CD4-positive, alpha-beta T cell (primary cell): Measurements from ENCODE around the gene MSANTD4. TPM values are rescaled to one million over a fixed set of nuclear protein-coding genes. Genes with fewer than 3 reads are reported as not detected.
A peak's percentile ranks its signal among the peaks of the same experiment; 100 is the strongest.

Source experiments
- ATAC-seq: fragments of 200-7000 bp; cut with Tn5 transposase; one replicate; pipeline ENCODE4 v1.10.0; 2022; ENCODE audit warnings: mild to moderate bottlenecking; ENCODE audit not compliant: poor library complexity
- CTCF ChIA-PET: fragments of 350-600 bp; sonication (Branson Sonifier 250); formaldehyde crosslinking; loops from one replicate; lab custom pipeline; 2021; ENCODE audit warnings: antibody characterized with exemption, inconsistent platforms; lab: Charles Lee
- POLR2A ChIA-PET: fragments of 350-600 bp; sonication (Branson Sonifier 250); formaldehyde crosslinking; loops from one replicate; lab custom pipeline; 2021; ENCODE audit warnings: antibody characterized with exemption, inconsistent platforms; lab: Charles Lee
- DNase-seq, 14 experiments: peaks; one replicate each; pipeline ENCODE4 v3.0.0-alpha.2; 2013 to 2020; ENCODE audit warnings: mixed read lengths in 2 of 14
- H3K27ac ChIP-seq, 2 donors: one replicate each; pipeline versions ENCODE4 v1.5.1 to v1.7.0; 2013; ENCODE audit warnings: low read length in 2 of 2, low read depth in 1 of 2, mild to moderate bottlenecking in 1 of 2
- H3K27me3 ChIP-seq, 2 experiments: 1 replicate in 1 of 2; 2 replicates in 1 of 2; pipeline versions ENCODE4 v1.6.1 to v1.7.0; 2013; ENCODE audit warnings: low read length in 2 of 2, control low read depth in 1 of 2, mild to moderate bottlenecking in 1 of 2, moderate library complexity in 1 of 2; ENCODE audit not compliant: insufficient read depth in 2 of 2, control insufficient read depth in 1 of 2
- H3K36me3 ChIP-seq: one replicate; pipeline ENCODE4 v1.6.1; 2013; ENCODE audit warnings: low read length, control low read depth; ENCODE audit not compliant: insufficient read depth
- H3K4me1 ChIP-seq: one replicate; pipeline ENCODE4 v1.6.1; 2013; ENCODE audit warnings: low read length, control low read depth; ENCODE audit not compliant: insufficient read depth
- H3K4me3 ChIP-seq: one replicate; pipeline ENCODE4 v1.5.1; 2013; ENCODE audit warnings: mild to moderate bottlenecking, low read length, moderate library complexity
- H3K9me3 ChIP-seq, 2 experiments: 1 replicate in 1 of 2; 2 replicates in 1 of 2; pipeline versions ENCODE4 v1.6.1 to v1.7.0; 2013; ENCODE audit warnings: low read length in 2 of 2, mild to moderate bottlenecking in 2 of 2, control low read depth in 1 of 2, moderate library complexity in 1 of 2; ENCODE audit not compliant: control insufficient read depth in 1 of 2, insufficient read depth in 1 of 2
- H3K27ac Mint-ChIP-seq: one replicate; pipeline ENCODE4 v1.8.0; 2020; ENCODE audit warnings: mixed read lengths
- H3K27me3 Mint-ChIP-seq: one replicate; pipeline ENCODE4 v1.8.0; 2021; ENCODE audit warnings: mixed read lengths
- H3K36me3 Mint-ChIP-seq: one replicate; pipeline ENCODE4 v1.8.0; 2021; ENCODE audit warnings: low read depth, mixed read lengths
- H3K4me1 Mint-ChIP-seq: one replicate; pipeline ENCODE4 v1.8.0; 2021; ENCODE audit warnings: low read depth, mixed read lengths
- H3K4me3 Mint-ChIP-seq: one replicate; pipeline ENCODE4 v1.8.0; 2020; ENCODE audit warnings: mild to moderate bottlenecking, mixed read lengths
- H3K9me3 Mint-ChIP-seq: one replicate; pipeline ENCODE4 v1.8.0; 2020; ENCODE audit warnings: mixed read lengths
- CTCF ChIP-seq: fragments of 200-600 bp; IDR thresholded peaks from one replicate; pipeline ENCODE4 v1.8.0; 2022; ENCODE audit warnings: antibody characterized with exemption, mild to moderate bottlenecking
- intact Hi-C, 2 experiments: fragments of 100-400 bp; cut with DNase I in 1 of 2; cut with micrococcal nuclease in 1 of 2; formaldehyde crosslinking; loops; one replicate each; pipeline versions ENCODE4 v1.15.1 to v1.9.0; 2023 to 2025; cut with DNase I, micrococcal nuclease
- polyA plus RNA-seq, 2 donors: library from polyadenylated mRNA; unstranded; fragments of 120-200 nt; gene quantifications; one replicate each; pipeline ENCODE4 v1.2.1, GENCODE V29; 2013
- total RNA-seq, 174 experiments: library from RNA in 2 of 174; stranded (reverse) in 2 of 174; gene quantifications; one replicate each; pipeline ENCODE4 v1.2.3 and lab custom pipeline; 2021 to 2026

Gene MSANTD4
- total RNA-seq (1 to 10 TPM; 4.3 to 6.2 TPM), total RNA-seq (lab: John Stamatoyannopoulos, UW) (15.8 to 70.5 (median 42.0) reads per million in 172 experiments)
- polyA plus RNA-seq (2013, experiment 1 of 2) = 11.4 TPM
- 12.0 TPM for polyA plus RNA-seq (2013, experiment 2 of 2)

- Mint-ChIP-seq H3K4me1 (peaks cover 49% of the 10 kb centered on the region), H3K9me3 (peaks cover 2% of the 10 kb centered on the region), H3K27ac (peak within 1 kb of the TSS; percentile 71), H3K4me3 (peak within 1 kb of the TSS; percentile 94), H3K36me3 (peaks cover 18% of the 10 kb centered on the region), H3K27me3 (peaks cover 12% of the 10 kb centered on the region)
- POLR2A ChIA-PET = interaction anchor here (1.6 kb wide), 1 partner anchor 55 kb away, joined by 5 read pairs; the partner anchor contains the start of genes AASDHPPT and KBTBD3
- CTCF ChIA-PET = no interaction called here
- H3K27me3 ChIP-seq = no peaks in the 10 kb centered on the region
- peak; percentile 96 for ATAC-seq
- intact Hi-C loops = loop anchor here (1.0 to 2.0 kb wide), 2 partner anchors 53 to 55 kb away; partner anchors contain the start of genes AASDHPPT (in 1 of the 2) and KBTBD3 (in 1 of the 2)
- peak; percentile 91 to 98 (median 95) for DNase-seq
- peak within 1 kb of the TSS; percentile 85 for H3K4me3 ChIP-seq
- H3K4me1 ChIP-seq = peaks cover 7% of the 10 kb centered on the region
- peak within 1 kb of the TSS; percentile 3 to 42 for H3K27ac ChIP-seq
- no peak for TF ChIP-seq CTCF
- no peaks in the 10 kb centered on the region for H3K9me3 ChIP-seq
- no peaks in the 10 kb centered on the region for H3K36me3 ChIP-seq
Measured at GRCh38 chr11:106021967-106022794, at the start of gene MSANTD4. Gene MSANTD4, minus strand, starts transcription at chr11:106022240. Its CDS starts 11,323 bp downstream, at chr11:106010917.

GRCh38 chr11:106070606-106071005 is 48.6 kb upstream of the MSANTD4 start:
- no peak for ATAC-seq
- ChIA-PET POLR2A (no interaction called here), CTCF (interaction anchor here (1.6 kb wide), 1 partner anchor 11 kb away, joined by 3 read pairs; no protein-coding TSS in a partner anchor)
- peaks cover 16% of the 10 kb centered on the region for H3K36me3 Mint-ChIP-seq
- no peak for DNase-seq
- Histone ChIP-seq H3K4me3 (no peak overlapping the region), H3K4me1 (no peaks in the 10 kb centered on the region), H3K36me3 (no peaks in the 10 kb centered on the region), H3K27ac (no peak overlapping the region), H3K9me3 (no peaks in the 10 kb centered on the region), H3K27me3 (no peaks in the 10 kb centered on the region)
- peaks cover 22% of the 10 kb centered on the region for H3K4me1 Mint-ChIP-seq
- no peak for TF ChIP-seq CTCF
- H3K4me3 Mint-ChIP-seq = no peak overlapping the region
- no peaks in the 10 kb centered on the region for H3K9me3 Mint-ChIP-seq
- no peak overlapping the region for H3K27ac Mint-ChIP-seq
- no peaks in the 10 kb centered on the region for H3K27me3 Mint-ChIP-seq
- intact Hi-C loops = loop anchor here in 1 of 2 experiments (10.0 kb wide), 1 partner anchor 1384 kb away; the partner anchor contains the start of gene CWF19L2

- Mint-ChIP-seq H3K36me3 (peaks cover 23% of the 10 kb centered on the region), H3K27me3 (no peaks in the 10 kb centered on the region), H3K4me1 (peaks cover 10% of the 10 kb centered on the region), H3K4me3 (no peak overlapping the region), H3K27ac (no peak overlapping the region), H3K9me3 (no peaks in the 10 kb centered on the region)
- intact Hi-C loops = no loop called here
- ChIA-PET POLR2A (no interaction called here), CTCF (no interaction called here)
- H3K27ac ChIP-seq = no peak overlapping the region
- no peaks in the 10 kb centered on the region for H3K9me3 ChIP-seq
- no peaks in the 10 kb centered on the region for H3K4me1 ChIP-seq
- peaks cover 8% of the 10 kb centered on the region for H3K36me3 ChIP-seq
- H3K27me3 ChIP-seq = no peaks in the 10 kb centered on the region
- no peak for DNase-seq
- H3K4me3 ChIP-seq = no peak overlapping the region
- ATAC-seq = no peak
- no peak for TF ChIP-seq CTCF
Measured at GRCh38 chr11:106063009-106063408, 41.0 kb upstream of the MSANTD4 start.
